HepG2 (cell line): ENCODE results near the gene RBP4. TPM values are rescaled to one million over a fixed set of nuclear protein-coding genes. Genes with fewer than 3 reads are reported as not detected.
A peak's percentile ranks its signal among the peaks of the same experiment; 100 is the strongest.

ENCODE experiments used
- ATRX ChIP-seq: sonication (generic); formaldehyde crosslinking; IDR thresholded peaks from 2 replicates; pipeline ENCODE4 v1.4.0; 2020; ENCODE audit warnings: missing genetic modification reagents, borderline replicate concordance
- CREB1 ChIP-seq, 2 experiments: fragments of 450-650 bp in 1 of 2; IDR thresholded peaks; 2 replicates each; pipeline ENCODE4 v1.6.1; 2016 to 2017; ENCODE audit warnings: control low read depth in 1 of 2, mild to moderate bottlenecking in 1 of 2, missing compliant biosample characterization in 1 of 2, missing genetic modification characterization in 1 of 2
- EED ChIP-seq: sonication (generic); formaldehyde crosslinking; IDR thresholded peaks from 2 replicates; pipeline ENCODE4 v1.5.0; 2020; ENCODE audit warnings: mild to moderate bottlenecking, missing genetic modification reagents
- FOXJ3 ChIP-seq: sonication (generic); formaldehyde crosslinking; IDR thresholded peaks from 2 replicates; pipeline ENCODE4 v1.4.0; 2020; ENCODE audit warnings: missing genetic modification reagents, mild to moderate bottlenecking, borderline replicate concordance
- HOXD1 ChIP-seq: sonication (generic); formaldehyde crosslinking; IDR thresholded peaks from 2 replicates; pipeline ENCODE4 v1.5.0; 2020; ENCODE audit warnings: missing genetic modification reagents
- JARID2 ChIP-seq: sonication (generic); formaldehyde crosslinking; IDR thresholded peaks from 2 replicates; pipeline ENCODE4 v1.8.1; 2023; ENCODE audit warnings: missing genetic modification reagents, inconsistent platforms; ENCODE audit not compliant: insufficient replicate concordance
- MAFG ChIP-seq: sonication (generic); formaldehyde crosslinking; IDR thresholded peaks from 2 replicates; pipeline ENCODE4 v1.5.1; 2020; ENCODE audit warnings: mild to moderate bottlenecking, missing genetic modification reagents
- SNRNP70 ChIP-seq: fragments of 200-400 bp; formaldehyde crosslinking; IDR thresholded peaks from 2 replicates; pipeline ENCODE4 v1.6.1; 2017; ENCODE audit warnings: mild to moderate bottlenecking, low read depth, low read length, moderate library complexity
- SP1 ChIP-seq, 2 experiments: fragments of 450-650 bp in 1 of 2; sonication (generic) in 1 of 2; formaldehyde crosslinking in 1 of 2; IDR thresholded peaks; 2 replicates each; pipeline versions ENCODE4 v1.4.0 to v1.6.1; 2016 to 2020; ENCODE audit warnings: missing genetic modification reagents in 1 of 2
- SRSF1 ChIP-seq: fragments of 200-400 bp; formaldehyde crosslinking; optimal IDR thresholded peaks from 2 replicates; pipeline ENCODE3; 2017; ENCODE audit warnings: mild to moderate bottlenecking, low read depth, low read length, moderate library complexity
- ZKSCAN5 ChIP-seq: sonication (generic); formaldehyde crosslinking; IDR thresholded peaks from 2 replicates; pipeline ENCODE4 v1.5.1; 2020; ENCODE audit warnings: mild to moderate bottlenecking, missing genetic modification reagents
- ZNF460 ChIP-seq: sonication (generic); formaldehyde crosslinking; IDR thresholded peaks from 2 replicates; pipeline ENCODE4 v1.5.1; 2020; ENCODE audit warnings: missing genetic modification reagents, mild to moderate bottlenecking, borderline replicate concordance
- ZNF589 ChIP-seq: sonication (generic); formaldehyde crosslinking; conservative IDR thresholded peaks from 2 replicates; pipeline ENCODE4 v1.8.0; 2022; ENCODE audit warnings: mild to moderate bottlenecking, moderate library complexity, missing genetic modification reagents
- ZNF790 ChIP-seq: sonication (generic); formaldehyde crosslinking; IDR thresholded peaks from 2 replicates; pipeline ENCODE4 v1.8.0; 2022; ENCODE audit warnings: missing genetic modification reagents, mild to moderate bottlenecking, borderline replicate concordance
- polyA plus RNA-seq, 8 experiments: library from polyadenylated mRNA; depleted of rRNA in 3 of 8; stranded (reverse) in 7 of 8; unstranded in 1 of 8; fragments of >200 nt; fragmentation: Illumina TruSeq in 4 of 8; extraction: Trizol in 4 of 8; gene quantifications; 2 replicates each; pipeline versions ENCODE4 v1.2.1 to v1.2.3, GENCODE V29; 2011 to 2016; ENCODE audit warnings: low read depth in 4 of 8, missing spikeins in 1 of 8, mixed read lengths in 1 of 8; ENCODE audit not compliant: insufficient read depth in 1 of 8
- total RNA-seq, 5 experiments: library from RNA; depleted of rRNA; stranded (reverse); fragments of >200 nt; fragmentation: Illumina TruSeq; extraction: Trizol; gene quantifications; 2 replicates each; pipeline ENCODE4 v1.2.3, GENCODE V29; 2016; ENCODE audit warnings: low read depth in 1 of 5
- TF ChIP-seq, protein P1 (sequence below): sonication (generic); formaldehyde crosslinking; IDR thresholded peaks from 2 replicates; pipeline ENCODE4 v1.5.0; 2020; ENCODE audit warnings: mild to moderate bottlenecking, missing genetic modification reagents
- TF ChIP-seq, protein P2 (sequence below): sonication (generic); formaldehyde crosslinking; IDR thresholded peaks from 2 replicates; pipeline ENCODE4; 2020; ENCODE audit warnings: missing genetic modification reagents, mild to moderate bottlenecking, borderline replicate concordance
- TF ChIP-seq, protein P3 (sequence below): sonication (generic); formaldehyde crosslinking; IDR thresholded peaks from 2 replicates; pipeline ENCODE4 v1.4.0; 2020; ENCODE audit warnings: low read depth, mild to moderate bottlenecking, missing genetic modification reagents

Gene RBP4
- total and polyA plus RNA-seq, 2 of the 13 experiments (the other 11 are each of a cell fraction or from before 2014, with no cell fraction given), result 642 to 931 TPM

DNA sequence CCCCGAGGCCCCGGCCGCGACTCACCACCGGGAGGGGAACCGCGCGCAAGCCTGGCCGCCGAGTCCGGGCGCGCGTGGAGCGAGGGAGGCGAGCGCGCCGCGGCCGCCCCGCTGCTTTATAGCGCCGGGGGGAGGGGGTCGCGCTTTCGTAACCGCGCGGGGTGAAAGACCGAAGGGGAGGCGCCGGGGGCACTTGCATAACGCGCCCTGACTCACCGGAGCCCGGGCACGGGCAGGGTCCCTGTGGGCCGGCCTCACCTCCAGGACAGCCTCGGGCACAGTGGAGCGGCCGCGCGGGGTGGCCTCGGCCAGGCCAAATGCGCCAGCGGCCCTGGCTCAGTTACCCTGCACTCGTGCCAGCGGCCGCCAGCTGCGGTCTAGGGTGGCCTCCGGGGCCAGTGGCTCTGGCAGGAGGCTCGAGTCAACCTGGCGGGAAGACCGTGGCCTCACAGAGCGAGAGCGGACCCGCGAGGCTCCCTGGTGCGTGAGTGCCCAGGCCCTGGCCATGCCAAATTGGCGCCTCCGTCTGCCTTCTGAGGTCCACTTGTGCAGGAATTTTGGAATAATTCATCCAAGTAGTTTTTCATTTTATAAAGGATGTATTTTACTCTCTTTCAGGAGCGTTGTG is at the start of gene RBP4 (continued):
- TF ChIP-seq, protein P1, sequence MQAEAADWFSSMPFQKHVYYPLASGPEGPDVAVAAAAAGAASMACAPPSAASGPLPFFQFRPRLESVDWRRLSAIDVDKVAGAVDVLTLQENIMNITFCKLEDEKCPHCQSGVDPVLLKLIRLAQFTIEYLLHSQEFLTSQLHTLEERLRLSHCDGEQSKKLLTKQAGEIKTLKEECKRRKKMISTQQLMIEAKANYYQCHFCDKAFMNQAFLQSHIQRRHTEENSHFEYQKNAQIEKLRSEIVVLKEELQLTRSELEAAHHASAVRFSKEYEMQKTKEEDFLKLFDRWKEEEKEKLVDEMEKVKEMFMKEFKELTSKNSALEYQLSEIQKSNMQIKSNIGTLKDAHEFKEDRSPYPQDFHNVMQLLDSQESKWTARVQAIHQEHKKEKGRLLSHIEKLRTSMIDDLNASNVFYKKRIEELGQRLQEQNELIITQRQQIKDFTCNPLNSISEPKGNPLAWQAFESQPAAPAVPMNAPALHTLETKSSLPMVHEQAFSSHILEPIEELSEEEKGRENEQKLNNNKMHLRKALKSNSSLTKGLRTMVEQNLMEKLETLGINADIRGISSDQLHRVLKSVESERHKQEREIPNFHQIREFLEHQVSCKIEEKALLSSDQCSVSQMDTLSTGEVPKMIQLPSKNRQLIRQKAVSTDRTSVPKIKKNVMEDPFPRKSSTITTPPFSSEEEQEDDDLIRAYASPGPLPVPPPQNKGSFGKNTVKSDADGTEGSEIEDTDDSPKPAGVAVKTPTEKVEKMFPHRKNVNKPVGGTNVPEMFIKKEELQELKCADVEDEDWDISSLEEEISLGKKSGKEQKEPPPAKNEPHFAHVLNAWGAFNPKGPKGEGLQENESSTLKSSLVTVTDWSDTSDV, result peak; percentile 93; the same call in 1 of the 2 replicates
- TF ChIP-seq ZNF589 (CRISPR knock-in tag) (peak; percentile 75; the same call in 1 of the 2 replicates), SNRNP70 (no peak), ZNF460 (CRISPR knock-in tag) (no peak; the same call in 1 of the 2 replicates), JARID2 (no peak), FOXJ3 (CRISPR knock-in tag) (peak; percentile 58; the same call in 1 of the 2 replicates), EED (CRISPR knock-in tag) (peak; percentile 65), MAFG (CRISPR knock-in tag) (0 out of 2 replicates have a peak, but pooled peaks have one; percentile 31), ZKSCAN5 (CRISPR knock-in tag) (no peak), SRSF1 (peak; percentile 46), SP1 (IDR thresholded peaks at IDR 0.05) (no peak), SP1 (CRISPR knock-in tag; IDR thresholded peaks at IDR 0.05) (0 out of 2 replicates have a peak, but pooled peaks have one; percentile 38), ZNF790 (CRISPR knock-in tag) (peak; percentile 59; the same call in 1 of the 2 replicates), ATRX (no peak), HOXD1 (CRISPR knock-in tag) (peak; percentile 78; the same call in 1 of the 2 replicates), CREB1 (IDR thresholded peaks at IDR 0.05) (no peak), CREB1 (CRISPR knock-in tag; IDR thresholded peaks at IDR 0.05) (no peak)
- TF ChIP-seq, protein P2, sequence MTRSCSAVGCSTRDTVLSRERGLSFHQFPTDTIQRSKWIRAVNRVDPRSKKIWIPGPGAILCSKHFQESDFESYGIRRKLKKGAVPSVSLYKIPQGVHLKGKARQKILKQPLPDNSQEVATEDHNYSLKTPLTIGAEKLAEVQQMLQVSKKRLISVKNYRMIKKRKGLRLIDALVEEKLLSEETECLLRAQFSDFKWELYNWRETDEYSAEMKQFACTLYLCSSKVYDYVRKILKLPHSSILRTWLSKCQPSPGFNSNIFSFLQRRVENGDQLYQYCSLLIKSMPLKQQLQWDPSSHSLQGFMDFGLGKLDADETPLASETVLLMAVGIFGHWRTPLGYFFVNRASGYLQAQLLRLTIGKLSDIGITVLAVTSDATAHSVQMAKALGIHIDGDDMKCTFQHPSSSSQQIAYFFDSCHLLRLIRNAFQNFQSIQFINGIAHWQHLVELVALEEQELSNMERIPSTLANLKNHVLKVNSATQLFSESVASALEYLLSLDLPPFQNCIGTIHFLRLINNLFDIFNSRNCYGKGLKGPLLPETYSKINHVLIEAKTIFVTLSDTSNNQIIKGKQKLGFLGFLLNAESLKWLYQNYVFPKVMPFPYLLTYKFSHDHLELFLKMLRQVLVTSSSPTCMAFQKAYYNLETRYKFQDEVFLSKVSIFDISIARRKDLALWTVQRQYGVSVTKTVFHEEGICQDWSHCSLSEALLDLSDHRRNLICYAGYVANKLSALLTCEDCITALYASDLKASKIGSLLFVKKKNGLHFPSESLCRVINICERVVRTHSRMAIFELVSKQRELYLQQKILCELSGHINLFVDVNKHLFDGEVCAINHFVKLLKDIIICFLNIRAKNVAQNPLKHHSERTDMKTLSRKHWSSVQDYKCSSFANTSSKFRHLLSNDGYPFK (CRISPR knock-in tag), result peak; percentile 72; the same call in 1 of the 2 replicates
- TF ChIP-seq, protein P3, sequence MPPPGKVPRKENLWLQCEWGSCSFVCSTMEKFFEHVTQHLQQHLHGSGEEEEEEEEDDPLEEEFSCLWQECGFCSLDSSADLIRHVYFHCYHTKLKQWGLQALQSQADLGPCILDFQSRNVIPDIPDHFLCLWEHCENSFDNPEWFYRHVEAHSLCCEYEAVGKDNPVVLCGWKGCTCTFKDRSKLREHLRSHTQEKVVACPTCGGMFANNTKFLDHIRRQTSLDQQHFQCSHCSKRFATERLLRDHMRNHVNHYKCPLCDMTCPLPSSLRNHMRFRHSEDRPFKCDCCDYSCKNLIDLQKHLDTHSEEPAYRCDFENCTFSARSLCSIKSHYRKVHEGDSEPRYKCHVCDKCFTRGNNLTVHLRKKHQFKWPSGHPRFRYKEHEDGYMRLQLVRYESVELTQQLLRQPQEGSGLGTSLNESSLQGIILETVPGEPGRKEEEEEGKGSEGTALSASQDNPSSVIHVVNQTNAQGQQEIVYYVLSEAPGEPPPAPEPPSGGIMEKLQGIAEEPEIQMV (CRISPR knock-in tag), result 0 out of 2 replicates have a peak, but pooled peaks have one; percentile 65
